GM06990 (cell line): ENCODE data around the gene ANP32B.
"Not testable (repeated sequence)": the region's sequence is repeated elsewhere in the genome, so short reads cannot be mapped to it uniquely, and the experiment has no call there.

Experiments
- DNase-seq: peaks from one replicate; pipeline ENCODE4 v3.0.0-alpha.2; 2011; ENCODE audit not compliant: insufficient read length; ENCODE audit errors: extremely low read depth
- H3K27me3 ChIP-seq: replicated peaks from 2 replicates; pipeline ENCODE4 v1.6.0; 2011; ENCODE audit warnings: low read length; ENCODE audit not compliant: control insufficient read depth, insufficient read depth
- H3K36me3 ChIP-seq: 2 replicates; pipeline ENCODE4 v1.5.1; 2011; ENCODE audit warnings: low read length; ENCODE audit not compliant: control insufficient read depth, insufficient read depth
- H3K4me3 ChIP-seq: replicated peaks from 2 replicates; pipeline ENCODE4 v1.5.1; 2011; ENCODE audit warnings: low read depth, mild to moderate bottlenecking, control low read depth, low read length
- TF ChIP-seq, protein P1 (sequence below): IDR thresholded peaks from 2 replicates; pipeline ENCODE4 v1.5.1; 2011; ENCODE audit warnings: low read length, control low read depth, mild to moderate bottlenecking, inconsistent platforms; ENCODE audit not compliant: insufficient read depth, poor library complexity, severe bottlenecking

ANP32B gene

DNA sequence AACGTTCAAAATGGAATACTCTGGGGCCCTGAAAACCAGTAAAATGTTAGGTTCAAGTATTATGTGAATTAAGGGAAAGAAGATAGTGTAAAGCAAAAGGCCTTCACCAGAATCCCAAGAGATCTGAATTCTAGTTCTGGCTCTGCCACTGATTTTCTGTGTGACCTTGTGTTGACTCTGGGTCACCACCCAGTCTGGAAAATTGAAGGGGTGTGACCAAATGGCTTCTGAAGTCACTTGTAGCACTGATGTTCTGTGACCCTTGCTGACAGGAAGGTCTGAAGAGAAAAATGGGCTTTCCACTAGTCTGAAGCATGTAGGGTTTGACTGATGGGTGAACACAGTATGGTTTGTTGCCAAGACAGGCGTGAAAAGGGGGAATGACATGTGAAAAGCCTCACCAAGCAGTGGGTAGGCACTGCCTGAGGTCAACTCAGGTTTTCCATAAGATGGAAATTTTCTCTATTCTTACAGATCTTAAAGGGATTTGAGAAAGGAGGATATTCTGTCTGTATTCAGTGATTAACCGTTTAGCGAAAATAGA is 33.1 kb downstream of the ANP32B start:
- Histone ChIP-seq H3K36me3 (peaks cover 27% of the 10 kb centered on the region), H3K27me3 (no peaks in the 10 kb centered on the region), H3K4me3 (no peak overlapping the region)
- no peak for DNase-seq
- TF ChIP-seq, protein P1, sequence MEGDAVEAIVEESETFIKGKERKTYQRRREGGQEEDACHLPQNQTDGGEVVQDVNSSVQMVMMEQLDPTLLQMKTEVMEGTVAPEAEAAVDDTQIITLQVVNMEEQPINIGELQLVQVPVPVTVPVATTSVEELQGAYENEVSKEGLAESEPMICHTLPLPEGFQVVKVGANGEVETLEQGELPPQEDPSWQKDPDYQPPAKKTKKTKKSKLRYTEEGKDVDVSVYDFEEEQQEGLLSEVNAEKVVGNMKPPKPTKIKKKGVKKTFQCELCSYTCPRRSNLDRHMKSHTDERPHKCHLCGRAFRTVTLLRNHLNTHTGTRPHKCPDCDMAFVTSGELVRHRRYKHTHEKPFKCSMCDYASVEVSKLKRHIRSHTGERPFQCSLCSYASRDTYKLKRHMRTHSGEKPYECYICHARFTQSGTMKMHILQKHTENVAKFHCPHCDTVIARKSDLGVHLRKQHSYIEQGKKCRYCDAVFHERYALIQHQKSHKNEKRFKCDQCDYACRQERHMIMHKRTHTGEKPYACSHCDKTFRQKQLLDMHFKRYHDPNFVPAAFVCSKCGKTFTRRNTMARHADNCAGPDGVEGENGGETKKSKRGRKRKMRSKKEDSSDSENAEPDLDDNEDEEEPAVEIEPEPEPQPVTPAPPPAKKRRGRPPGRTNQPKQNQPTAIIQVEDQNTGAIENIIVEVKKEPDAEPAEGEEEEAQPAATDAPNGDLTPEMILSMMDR: no peak

DNA sequence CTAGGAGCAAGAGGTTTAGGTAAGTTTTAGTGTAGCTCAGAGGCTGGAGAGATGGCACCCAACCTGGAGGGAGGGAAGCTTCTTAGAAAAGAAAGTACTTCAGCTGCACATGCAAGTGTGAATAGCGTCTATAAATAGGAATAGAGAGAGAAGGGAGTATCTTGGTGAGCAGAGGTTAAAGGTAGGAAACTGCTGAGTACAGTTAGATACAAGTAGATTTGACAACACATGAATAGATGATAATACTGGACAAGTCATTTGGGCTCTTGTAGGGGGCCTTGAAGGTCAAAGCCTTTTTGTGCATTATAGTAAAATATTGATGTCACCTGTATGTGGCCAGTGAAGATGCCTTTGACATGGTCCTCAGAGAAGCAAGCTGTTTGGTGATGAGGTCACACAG is 34.2 kb downstream of the ANP32B start:
- TF ChIP-seq, protein P1: no peak
- Histone ChIP-seq H3K4me3 (no peak overlapping the region), H3K36me3 (peaks cover 26% of the 10 kb centered on the region), H3K27me3 (no peaks in the 10 kb centered on the region)
- no peak for DNase-seq

DNA sequence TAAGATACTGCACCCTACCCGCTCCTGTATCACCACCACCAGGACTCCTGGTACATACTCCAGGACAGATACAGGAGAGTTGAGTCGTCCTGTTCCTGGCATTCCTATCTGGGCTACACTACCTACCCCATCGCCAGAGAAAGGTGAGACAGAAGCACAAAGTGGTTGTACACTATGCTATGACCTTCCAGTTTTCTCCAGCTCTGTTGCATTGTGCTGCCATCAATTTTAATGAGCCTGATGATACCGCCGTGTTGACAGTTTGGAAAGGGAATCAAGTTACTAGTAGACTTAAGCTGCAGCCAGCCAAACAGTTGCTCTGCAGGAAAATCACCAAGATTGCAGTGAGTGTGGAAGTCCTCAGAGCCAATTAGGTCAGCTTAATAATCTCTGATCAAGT is 35.2 kb downstream of the ANP32B start:
- no peak for DNase-seq
- peaks cover 24% of the 10 kb centered on the region for H3K36me3 ChIP-seq
- H3K4me3 ChIP-seq: no peak overlapping the region
- TF ChIP-seq, protein P1: no peak
- H3K27me3 ChIP-seq: no peaks in the 10 kb centered on the region

DNA sequence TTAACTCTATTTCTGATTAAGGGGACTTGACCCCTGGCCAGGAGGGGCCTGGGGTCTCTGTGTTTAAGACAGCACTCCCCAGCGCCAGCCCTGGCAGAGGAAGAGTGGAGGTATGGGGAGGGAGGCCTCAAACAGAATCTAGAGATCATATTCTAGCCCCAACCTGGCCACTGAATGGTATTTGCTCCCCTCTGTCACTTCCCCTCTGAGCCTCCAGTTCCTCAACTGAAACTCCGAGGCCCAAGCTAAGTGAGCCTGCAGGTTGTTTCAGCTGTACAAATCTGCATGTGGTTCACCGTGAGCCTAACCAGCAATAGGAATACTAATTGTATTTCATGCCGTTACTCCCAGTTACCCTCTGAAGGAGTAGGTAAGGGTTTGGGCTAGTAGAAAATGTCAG is 36.0 kb downstream of the ANP32B start:
- H3K27me3 ChIP-seq: no peaks in the 10 kb centered on the region
- H3K4me3 ChIP-seq: no peak overlapping the region
- TF ChIP-seq, protein P1: no peak
- DNase-seq: no peak
- H3K36me3 ChIP-seq: peaks cover 21% of the 10 kb centered on the region

DNA sequence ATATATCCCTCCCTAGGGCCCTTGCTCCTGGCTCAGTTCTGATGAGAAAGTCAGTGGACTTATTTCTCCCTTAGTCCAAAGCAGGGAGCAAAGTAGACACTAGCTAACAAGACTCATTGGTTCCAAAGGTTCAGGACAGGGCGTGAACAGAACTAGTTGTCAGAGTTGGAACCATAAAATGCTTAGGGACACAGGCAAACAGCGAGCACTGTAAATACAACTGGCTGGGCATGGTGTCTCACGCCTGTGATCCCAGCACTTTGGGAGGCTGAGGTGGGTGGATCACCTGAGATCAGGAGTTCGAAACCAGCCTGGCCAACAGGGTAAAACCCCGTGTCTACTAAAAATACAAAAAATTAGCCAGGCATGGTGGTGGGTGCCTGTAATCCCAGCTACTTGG is 36.7 kb downstream of the ANP32B start:
- H3K36me3 ChIP-seq: peaks cover 21% of the 10 kb centered on the region
- not testable (repeated sequence) for H3K4me3 ChIP-seq, DNase-seq, H3K27me3 ChIP-seq

DNA sequence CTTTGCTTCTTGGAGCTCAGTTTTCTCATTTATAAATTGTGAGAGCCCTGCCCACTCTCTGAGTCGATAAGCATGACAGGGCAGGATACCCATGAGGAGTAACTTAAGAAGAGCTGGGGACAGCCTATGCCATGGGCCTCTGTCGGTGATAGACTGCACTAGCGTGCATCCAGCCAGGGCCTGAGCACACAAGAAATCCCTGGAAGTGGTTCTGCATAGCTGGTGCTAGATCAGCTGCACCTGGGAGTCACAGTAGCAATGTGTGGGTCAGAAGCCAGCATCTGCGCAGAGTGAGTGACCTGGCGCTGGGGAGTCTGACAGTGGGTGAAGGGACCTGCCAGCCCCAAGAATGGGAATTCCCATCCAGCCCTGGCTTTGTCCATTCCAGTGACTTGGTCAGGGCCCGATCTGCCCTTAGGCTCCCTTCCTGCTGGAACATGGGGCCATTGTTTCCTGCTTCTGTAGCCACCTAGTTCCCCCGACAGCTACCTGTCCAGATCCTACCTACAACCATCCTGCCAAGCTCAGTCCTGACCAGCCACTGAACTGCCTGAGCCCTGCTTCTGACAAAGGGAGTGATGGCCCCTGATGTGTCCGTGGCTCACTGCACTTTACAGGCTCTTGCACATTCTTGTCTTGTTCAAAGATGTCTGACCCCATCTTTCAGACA is 37.5 kb downstream of the ANP32B start:
- Histone ChIP-seq H3K36me3 (peaks cover 19% of the 10 kb centered on the region), H3K4me3 (no peak overlapping the region), H3K27me3 (no peaks in the 10 kb centered on the region)
- TF ChIP-seq, protein P1: no peak
- no peak for DNase-seq
